NCI-H460 (cell line): ENCODE data around the gene CPED1. TPM values are rescaled to one million over a fixed set of nuclear protein-coding genes. Genes with fewer than 3 reads are reported as not detected.
"Not testable (repeated sequence)": the region's sequence is repeated elsewhere in the genome, so short reads cannot be mapped to it uniquely, and the experiment has no call there.

ENCODE experiments used
- DNase-seq: peaks from one replicate; pipeline ENCODE4 v3.0.0-alpha.2; 2016; ENCODE audit warnings: low read depth; ENCODE audit errors: extremely low read depth
- total RNA-seq: library from RNA; depleted of rRNA; stranded (reverse); fragments of >200 nt; shearing (Covaris generic); gene quantifications from 2 replicates; pipeline ENCODE4 v1.2.3, GENCODE V29; 2014

CPED1 gene
- total RNA-seq, 1 experiment from 2014 or later = 17.0 TPM

DNA sequence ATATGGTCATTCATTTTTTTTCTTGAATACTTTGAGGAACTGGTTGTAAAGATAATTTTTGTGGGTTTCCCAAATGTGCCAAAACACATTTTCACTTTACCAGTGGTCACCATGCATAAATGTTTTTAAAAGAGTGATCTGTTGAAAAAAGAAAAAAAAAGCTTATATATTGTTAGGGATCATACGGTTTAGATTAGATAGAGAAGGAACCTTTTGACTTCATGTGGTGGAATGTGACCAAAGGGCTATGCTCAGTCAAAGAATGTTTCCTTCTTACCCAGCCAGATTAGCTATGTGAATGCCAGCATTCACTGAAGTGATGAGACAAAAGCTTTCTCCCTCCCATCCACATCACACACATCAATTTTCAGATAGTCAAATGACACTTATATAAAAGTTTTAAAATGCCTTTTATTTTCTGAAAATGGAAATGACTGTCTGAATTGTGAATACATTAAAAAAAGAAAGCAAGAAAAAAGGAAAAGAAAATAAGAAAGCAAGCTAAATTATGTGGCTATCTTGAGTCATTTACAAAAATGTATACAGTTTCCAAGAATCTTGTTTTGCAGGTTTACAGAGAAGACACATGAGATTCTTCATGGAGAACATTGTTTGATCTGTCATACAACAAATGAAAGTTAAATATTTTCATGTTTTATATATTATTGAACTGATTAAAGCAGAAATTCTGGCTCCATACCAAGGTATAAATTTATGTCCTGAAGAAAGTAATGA is 8.6 kb upstream of the CPED1 start:
- DNase-seq = no peak

DNA sequence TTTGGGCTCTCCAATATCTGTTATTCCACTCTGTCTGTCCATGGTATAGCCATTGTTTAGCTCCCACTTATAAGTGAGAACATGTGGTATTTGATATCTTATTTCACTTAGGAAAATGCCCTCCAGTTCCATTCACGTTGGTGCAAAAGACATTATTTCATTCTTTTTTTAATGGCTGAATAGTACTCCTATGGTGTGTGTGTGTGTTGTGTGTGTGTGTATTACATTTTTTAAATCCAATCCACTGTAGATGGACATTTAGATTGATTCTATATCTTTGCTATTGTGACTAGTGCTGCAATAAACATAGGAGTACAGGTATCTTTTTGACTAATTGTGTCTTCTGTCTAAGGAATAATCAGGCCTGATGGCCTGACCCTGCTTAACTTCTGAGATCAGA is 7.4 kb upstream of the CPED1 start:
- no peak for DNase-seq

- no peak for DNase-seq
These were observed 6.5 kb upstream of the CPED1 start for GRCh38 chr7:120981888-120982615.

DNA sequence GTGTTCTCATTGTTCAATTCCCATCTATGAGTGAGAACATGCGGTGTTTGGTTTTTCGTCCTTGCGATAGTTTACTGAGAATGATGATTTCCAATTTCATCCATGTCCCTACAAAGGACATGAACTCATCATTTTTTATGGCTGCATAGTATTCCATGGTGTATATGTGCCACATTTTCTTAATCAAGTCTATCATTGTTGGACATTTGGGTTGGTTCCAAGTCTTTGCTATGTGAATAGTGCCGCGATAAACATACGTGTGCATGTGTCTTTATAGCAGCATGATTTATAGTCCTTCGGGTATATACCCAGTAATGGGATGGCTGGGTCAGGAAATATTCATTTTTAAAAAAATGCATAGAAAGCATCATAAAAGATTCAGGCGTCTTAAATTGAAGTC is 4.9 kb upstream of the CPED1 start:
- DNase-seq = not testable (repeated sequence)

DNA sequence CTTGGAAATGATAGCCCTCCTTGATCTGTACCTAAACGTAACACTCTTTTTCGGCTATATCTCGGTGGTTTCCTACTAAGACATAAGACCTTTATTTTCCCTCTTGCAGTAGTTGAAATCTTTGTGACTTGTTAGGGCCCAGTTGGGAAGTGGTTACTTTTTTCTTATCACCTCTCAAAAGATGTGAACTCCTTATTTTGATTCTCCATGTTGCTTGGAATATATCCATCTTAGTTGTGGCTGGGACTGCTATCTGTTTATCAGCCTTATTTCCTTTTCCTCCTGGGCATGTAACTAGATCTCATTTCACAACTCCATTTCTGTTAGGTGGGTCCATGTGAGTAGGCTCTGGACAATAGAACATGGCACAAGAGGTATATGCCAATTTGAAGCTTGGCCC is 4.1 kb upstream of the CPED1 start:
- DNase-seq = no peak

- DNase-seq = no peak
These were observed 3.3 kb upstream of the CPED1 start for GRCh38 chr7:120985130-120985758.

DNA sequence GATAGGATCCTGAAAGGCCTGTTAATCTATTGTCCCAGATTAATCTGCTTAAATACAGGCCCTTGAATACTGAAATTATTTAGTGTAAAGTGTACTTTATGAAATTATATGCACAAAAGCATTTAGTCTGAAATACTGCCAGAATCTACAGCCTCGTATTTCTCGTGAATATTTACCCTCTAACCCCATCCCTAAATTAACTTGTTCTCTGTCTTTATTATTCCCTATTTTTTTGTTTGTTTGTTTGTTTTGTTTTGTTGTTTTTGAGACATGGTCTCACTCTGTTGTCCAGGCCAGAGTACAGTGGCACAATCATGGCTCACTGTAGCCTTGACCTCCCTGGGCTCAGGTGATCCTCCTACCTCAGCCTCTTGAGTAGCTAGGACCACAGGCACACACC is 2.7 kb upstream of the CPED1 start:
- no peak for DNase-seq

DNA sequence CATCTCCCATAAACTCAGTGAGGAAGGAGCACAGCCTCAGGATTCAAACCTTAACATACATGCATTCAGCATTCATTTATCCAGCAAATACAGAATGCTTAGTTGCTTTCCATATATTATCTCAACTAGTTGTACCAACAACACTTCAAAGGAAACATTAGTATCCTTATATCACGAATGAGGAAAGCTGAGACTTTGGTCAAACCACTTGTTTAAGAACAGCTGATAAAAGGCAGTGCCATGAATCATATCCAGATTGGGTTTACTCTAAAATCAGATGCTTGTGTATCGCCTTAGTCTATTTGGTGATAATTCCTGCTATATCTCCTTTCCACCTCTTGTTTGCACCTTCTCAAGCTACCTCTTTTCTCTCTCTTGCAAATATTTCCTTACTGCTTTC is 1.9 kb upstream of the CPED1 start:
- no peak for DNase-seq

GRCh38 chr7:120987280-120987679 is 1.2 kb upstream of the CPED1 start:
- DNase-seq = no peak

GRCh38 chr7:120987683-120988590 is 574 bp upstream of the CPED1 start:
- DNase-seq = peak; percentile 90

DNA sequence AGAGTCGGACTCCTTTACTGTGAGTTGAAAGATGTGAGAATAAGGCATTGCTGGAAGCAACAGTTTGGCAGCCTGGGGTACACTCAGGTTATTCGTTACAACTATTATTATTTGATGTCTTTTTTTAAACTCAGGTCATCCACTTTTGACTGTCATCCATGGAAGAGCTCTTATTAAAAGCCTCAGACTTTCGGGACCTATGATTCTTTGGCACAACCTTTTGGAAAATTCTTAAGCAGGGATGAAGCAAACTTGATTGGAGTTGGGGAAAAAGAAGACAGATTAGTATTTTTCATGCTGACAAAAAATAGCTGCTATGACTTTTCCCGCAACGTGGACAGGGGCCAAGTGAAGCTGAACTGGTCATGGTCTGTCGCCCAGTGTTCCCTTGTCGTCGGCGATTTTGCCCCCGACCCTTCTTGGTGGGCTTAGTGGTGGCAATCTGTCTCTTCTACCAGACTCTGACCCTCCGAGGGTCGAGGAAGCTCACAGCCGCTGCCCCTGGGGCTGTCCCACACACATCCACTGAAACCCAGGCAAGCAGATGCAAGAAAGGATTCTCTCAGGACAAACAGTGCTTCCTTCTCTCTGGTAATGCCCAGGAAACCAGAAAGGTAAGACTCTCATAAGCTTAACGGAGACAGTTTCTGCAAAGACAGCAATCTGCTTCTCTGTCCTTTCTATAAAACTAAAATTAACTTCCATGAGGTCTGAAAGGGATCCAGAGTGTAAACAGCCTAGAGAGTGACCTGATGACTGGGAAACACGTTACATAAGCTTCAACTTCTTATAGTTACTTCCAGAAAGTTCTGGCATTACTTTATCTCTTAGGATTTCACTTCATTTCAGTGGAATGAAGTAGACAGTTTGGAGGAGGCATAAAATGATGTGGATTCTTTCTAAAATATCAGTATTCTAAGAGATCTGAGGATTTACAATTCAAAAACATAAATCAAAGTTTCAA is 1.0 kb downstream of the CPED1 start:
- no peak for DNase-seq

DNA sequence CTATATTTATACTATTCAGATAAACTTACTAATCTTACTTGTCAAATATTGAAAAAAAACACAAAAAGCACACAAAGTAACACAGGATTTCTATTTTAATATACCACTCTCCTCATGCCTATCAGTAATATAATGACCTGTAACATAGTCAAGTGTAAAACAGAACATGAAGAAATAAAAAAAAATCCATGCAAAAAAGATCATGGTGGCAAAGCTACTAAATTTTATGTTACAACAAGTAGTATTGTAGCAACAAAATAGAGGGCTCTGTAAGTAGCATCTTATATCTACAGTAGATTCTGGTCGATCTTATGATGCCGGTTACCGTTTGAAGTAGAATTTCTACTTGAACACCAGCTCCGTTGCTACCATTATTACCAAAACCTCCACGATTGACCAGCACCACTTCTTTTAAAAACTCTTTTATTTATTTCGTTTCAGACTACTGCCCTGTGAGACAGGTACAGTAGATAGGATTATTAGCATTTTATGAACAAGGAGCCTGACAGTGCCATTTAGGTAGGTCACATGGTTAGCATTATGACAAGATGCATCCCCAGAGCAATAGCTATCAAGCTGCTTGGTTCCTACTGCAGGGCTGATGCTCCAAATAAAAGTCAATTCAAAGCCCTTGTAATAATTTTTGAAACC is 2.1 kb downstream of the CPED1 start:
- no peak for DNase-seq

- DNase-seq = no peak
These were observed 2.6 kb downstream of the CPED1 start for GRCh38 chr7:120991161-120991560.

DNA sequence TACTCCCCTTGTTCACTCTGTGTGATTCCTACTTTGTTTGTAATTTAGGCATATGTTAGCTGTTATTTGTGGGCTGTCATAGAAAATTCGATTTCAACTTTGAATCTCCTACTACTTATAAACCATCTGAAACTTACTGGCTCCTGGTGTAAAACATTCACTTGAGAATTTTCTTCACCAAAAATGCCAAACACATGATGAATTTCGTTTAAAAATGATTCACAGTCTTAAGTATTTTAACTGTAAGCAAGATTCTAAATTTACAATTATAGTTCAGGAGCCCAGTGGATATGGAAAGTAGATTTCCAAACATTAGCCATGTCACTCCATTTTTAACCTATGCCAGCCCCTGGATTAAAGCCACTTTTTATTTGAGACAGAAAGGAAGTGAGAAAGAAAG is 3.1 kb downstream of the CPED1 start:
- no peak for DNase-seq

- no peak for DNase-seq
These were observed 3.9 kb downstream of the CPED1 start for GRCh38 chr7:120992272-120992964.

- DNase-seq = no peak
These were observed 4.5 kb downstream of the CPED1 start for GRCh38 chr7:120992965-120993494.

- no peak for DNase-seq
These were observed 5.2 kb downstream of the CPED1 start for GRCh38 chr7:120993553-120994191.
